BLaER1 treated with 17β-estradiol and CSF1 and Interleukin-3, amounts not matched to agents 10 nM and 100 nM (cell line): ENCODE data around the gene GNAO1.

Experiments used
- H3K27ac ChIP-seq, 11 experiments: shearing (Covaris generic); formaldehyde crosslinking; 2 replicates each; pipeline ENCODE4 v1.8.1; 2022
- H3K27me3 ChIP-seq, 11 experiments: shearing (Covaris generic); formaldehyde crosslinking; 2 replicates each; pipeline ENCODE4 v1.8.1; 2022
- H3K36me3 ChIP-seq, 11 experiments: shearing (Covaris generic); formaldehyde crosslinking; 2 replicates each; pipeline ENCODE4 v1.8.1; 2022
- H3K4me1 ChIP-seq, 10 experiments: shearing (Covaris generic); formaldehyde crosslinking; 2 replicates each; pipeline ENCODE4 v1.8.1; 2022
- H3K4me2 ChIP-seq, 11 experiments: shearing (Covaris generic); formaldehyde crosslinking; 2 replicates each; pipeline ENCODE4 v1.8.1; 2022
- H3K4me3 ChIP-seq, 10 experiments: shearing (Covaris generic); formaldehyde crosslinking; 2 replicates each; pipeline ENCODE4 v1.8.1; 2022
- H3K9ac ChIP-seq, 11 experiments: shearing (Covaris generic); formaldehyde crosslinking; 2 replicates each; pipeline ENCODE4 v1.8.1; 2022
- H3K9me3 ChIP-seq, 11 experiments: shearing (Covaris generic); formaldehyde crosslinking; replicated peaks in 1 of 11; 2 replicates each; pipeline ENCODE4 v1.8.1; 2022
- H4K20me1 ChIP-seq, 11 experiments: shearing (Covaris generic); formaldehyde crosslinking; 2 replicates each; pipeline ENCODE4 v1.8.1; 2022
- Cebpa-rat ChIP-seq, 11 experiments: shearing (Covaris generic); IDR thresholded peaks; 2 replicates each; pipeline ENCODE4 v1.8.1; 2022

Gene GNAO1

GRCh38 chr16:56269811-56270684, 78.8 kb downstream of the GNAO1 start:
- H3K4me3 ChIP-seq = no peak overlapping the region

GRCh38 chr16:56270828-56271227, 79.5 kb downstream of the GNAO1 start:
- Histone ChIP-seq H3K27ac (no peak overlapping the region), H3K9ac (no peak overlapping the region), H3K27me3 (no peaks in the 10 kb centered on the region), H3K36me3 (no peaks in the 10 kb centered on the region), H4K20me1 (no peaks in the 10 kb centered on the region), H3K4me1 (peaks cover 14 to 40% (median 35%) of the 10 kb centered on the region in 10 experiments; a peak in 19 of 20 replicates), H3K4me3 (no peak overlapping the region), H3K4me2 (no peak overlapping the region), H3K9me3 (peaks cover 6 to 23% (median 15%) of the 10 kb centered on the region in 11 experiments; a peak in 18 of 22 replicates)
- TF ChIP-seq Cebpa-rat (IDR thresholded peaks at IDR 0.05) = no peak

More at GRCh38 chr16:56269811-56270684, 78.8 kb downstream of the GNAO1 start:
- no peaks in the 10 kb centered on the region for H3K36me3 ChIP-seq
- H4K20me1 ChIP-seq = no peaks in the 10 kb centered on the region
- H3K4me1 ChIP-seq = peaks cover 14 to 48% (median 37%) of the 10 kb centered on the region in 10 experiments; a peak in 19 of 20 replicates
- peaks cover 6 to 23% (median 15%) of the 10 kb centered on the region in 11 experiments; a peak in 18 of 22 replicates for H3K9me3 ChIP-seq
- peak overlapping the region in 8 of 11 experiments; percentile 5 to 62 (median 52); a peak in 10 of 22 replicates for H3K4me2 ChIP-seq
- no peaks in the 10 kb centered on the region for H3K27me3 ChIP-seq
- no peak overlapping the region for H3K9ac ChIP-seq
- H3K27ac ChIP-seq = no peak overlapping the region
- TF ChIP-seq Cebpa-rat (IDR thresholded peaks at IDR 0.05) = no peak

- H3K9ac ChIP-seq = no peak overlapping the region
- H3K27ac ChIP-seq = no peak overlapping the region
- peaks cover 13 to 26% (median 20%) of the 10 kb centered on the region in 10 experiments; a peak in 17 of 20 replicates for H3K4me1 ChIP-seq
- TF ChIP-seq Cebpa-rat (IDR thresholded peaks at IDR 0.05) = no peak
- peaks cover 6 to 23% (median 15%) of the 10 kb centered on the region in 11 experiments; a peak in 18 of 22 replicates for H3K9me3 ChIP-seq
- peak overlapping the region in 4 of 11 experiments; percentile 7 to 54 (median 21); a peak in 6 of 22 replicates for H3K4me2 ChIP-seq
- H3K4me3 ChIP-seq = no peak overlapping the region
- no peaks in the 10 kb centered on the region for H4K20me1 ChIP-seq
- H3K27me3 ChIP-seq = no peaks in the 10 kb centered on the region
- no peaks in the 10 kb centered on the region for H3K36me3 ChIP-seq
These were observed 81.2 kb downstream of the GNAO1 start for GRCh38 chr16:56272583-56272894.

DNA sequence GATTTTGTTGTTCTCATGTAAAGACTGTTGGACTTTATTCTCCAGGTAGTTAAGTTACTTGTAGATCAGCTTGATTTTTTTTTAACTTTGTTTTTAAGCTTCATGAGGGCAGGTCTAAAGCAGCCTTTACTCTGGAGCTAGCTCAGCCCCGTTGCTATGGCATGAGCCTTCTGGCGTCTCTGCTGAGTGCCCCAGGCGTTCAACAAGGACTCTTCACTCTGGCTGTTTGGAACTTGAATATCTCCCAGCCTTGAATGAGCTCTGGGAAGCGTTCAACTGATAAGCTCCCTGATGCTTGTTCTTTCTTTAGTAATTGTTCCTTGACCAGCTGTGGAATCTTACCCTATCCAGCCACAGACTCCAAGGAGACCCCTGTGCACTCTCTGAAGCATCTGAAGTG, 82.3 kb downstream of the GNAO1 start:
- Histone ChIP-seq H3K9me3 (peaks cover 6 to 23% (median 15%) of the 10 kb centered on the region in 11 experiments; a peak in 18 of 22 replicates), H3K9ac (no peak overlapping the region), H3K27ac (no peak overlapping the region), H3K4me2 (no peak overlapping the region), H3K4me1 (peaks cover 12 to 26% (median 19%) of the 10 kb centered on the region in 10 experiments; a peak in 19 of 20 replicates), H3K36me3 (no peaks in the 10 kb centered on the region), H4K20me1 (no peaks in the 10 kb centered on the region), H3K4me3 (no peak overlapping the region), H3K27me3 (no peaks in the 10 kb centered on the region)
- no peak for TF ChIP-seq Cebpa-rat (IDR thresholded peaks at IDR 0.05)

GRCh38 chr16:56274369-56274768, 83.1 kb downstream of the GNAO1 start:
- Histone ChIP-seq H3K4me1 (peaks cover 12 to 24% (median 19%) of the 10 kb centered on the region in 10 experiments), H3K4me3 (no peak overlapping the region), H3K9me3 (peaks cover 6 to 23% (median 15%) of the 10 kb centered on the region in 11 experiments; a peak in 18 of 22 replicates), H3K27ac (no peak overlapping the region), H4K20me1 (no peaks in the 10 kb centered on the region), H3K9ac (no peak overlapping the region), H3K27me3 (no peaks in the 10 kb centered on the region), H3K36me3 (no peaks in the 10 kb centered on the region), H3K4me2 (no peak overlapping the region)
- TF ChIP-seq Cebpa-rat (IDR thresholded peaks at IDR 0.05) = no peak

GRCh38 chr16:56275076-56275475, 83.8 kb downstream of the GNAO1 start:
- no peaks in the 10 kb centered on the region for H3K27me3 ChIP-seq
- no peak overlapping the region for H3K9ac ChIP-seq
- no peak overlapping the region for H3K27ac ChIP-seq
- no peak overlapping the region for H3K4me2 ChIP-seq
- H3K4me1 ChIP-seq = peaks cover 12 to 23% (median 20%) of the 10 kb centered on the region in 10 experiments
- H3K4me3 ChIP-seq = no peak overlapping the region
- H3K9me3 ChIP-seq = peaks cover 6 to 23% (median 15%) of the 10 kb centered on the region in 11 experiments; a peak in 18 of 22 replicates
- no peaks in the 10 kb centered on the region for H3K36me3 ChIP-seq
- no peaks in the 10 kb centered on the region for H4K20me1 ChIP-seq
- no peak for TF ChIP-seq Cebpa-rat (IDR thresholded peaks at IDR 0.05)

DNA sequence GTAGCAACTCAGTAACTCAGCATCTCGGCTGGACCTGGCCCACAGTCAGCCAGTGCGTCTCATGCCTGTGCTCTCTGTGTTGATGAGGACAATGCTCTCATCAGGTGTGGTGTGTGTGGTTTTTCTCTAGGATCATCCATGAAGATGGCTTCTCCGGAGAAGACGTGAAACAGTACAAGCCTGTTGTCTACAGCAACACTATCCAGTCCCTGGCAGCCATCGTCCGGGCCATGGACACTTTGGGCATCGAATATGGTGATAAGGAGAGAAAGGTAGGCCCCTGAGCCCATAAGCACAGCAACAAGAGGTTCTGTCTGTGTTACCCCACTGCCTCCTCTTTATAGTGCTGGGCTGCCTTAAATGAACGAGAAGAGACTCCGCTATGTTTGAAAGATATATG, 84.5 kb downstream of the GNAO1 start:
- no peak overlapping the region for H3K4me2 ChIP-seq
- H3K9me3 ChIP-seq = peaks cover 6 to 23% (median 15%) of the 10 kb centered on the region in 11 experiments; a peak in 18 of 22 replicates
- H3K9ac ChIP-seq = no peak overlapping the region
- no peak overlapping the region for H3K27ac ChIP-seq
- TF ChIP-seq Cebpa-rat (IDR thresholded peaks at IDR 0.05) = no peak
- H3K4me1 ChIP-seq = peaks cover 12 to 24% (median 20%) of the 10 kb centered on the region in 10 experiments
- no peaks in the 10 kb centered on the region for H3K27me3 ChIP-seq
- H3K4me3 ChIP-seq = no peak overlapping the region
- no peaks in the 10 kb centered on the region for H4K20me1 ChIP-seq
- H3K36me3 ChIP-seq = no peaks in the 10 kb centered on the region

DNA sequence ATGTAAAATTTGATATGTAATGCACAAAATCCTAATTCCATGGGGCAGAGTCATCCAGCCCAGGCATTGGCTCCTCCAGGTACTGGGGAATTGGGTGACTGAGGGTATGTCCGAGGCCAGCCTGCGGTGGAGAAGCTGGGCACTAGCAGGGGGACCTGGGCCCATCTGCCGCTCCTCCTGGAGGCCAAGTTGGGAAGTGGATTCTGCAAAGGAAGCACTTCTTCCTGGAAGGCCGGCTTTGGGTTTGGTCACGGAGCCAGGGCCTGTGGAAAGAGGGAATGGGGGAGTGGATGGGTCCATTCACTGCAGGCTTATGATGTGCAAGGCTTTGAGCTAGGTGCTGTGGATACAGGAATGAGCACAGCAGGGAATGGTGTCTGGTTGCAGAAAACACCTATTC, 85.8 kb downstream of the GNAO1 start:
- no peak overlapping the region for H3K4me2 ChIP-seq
- TF ChIP-seq Cebpa-rat (IDR thresholded peaks at IDR 0.05) = no peak

DNA sequence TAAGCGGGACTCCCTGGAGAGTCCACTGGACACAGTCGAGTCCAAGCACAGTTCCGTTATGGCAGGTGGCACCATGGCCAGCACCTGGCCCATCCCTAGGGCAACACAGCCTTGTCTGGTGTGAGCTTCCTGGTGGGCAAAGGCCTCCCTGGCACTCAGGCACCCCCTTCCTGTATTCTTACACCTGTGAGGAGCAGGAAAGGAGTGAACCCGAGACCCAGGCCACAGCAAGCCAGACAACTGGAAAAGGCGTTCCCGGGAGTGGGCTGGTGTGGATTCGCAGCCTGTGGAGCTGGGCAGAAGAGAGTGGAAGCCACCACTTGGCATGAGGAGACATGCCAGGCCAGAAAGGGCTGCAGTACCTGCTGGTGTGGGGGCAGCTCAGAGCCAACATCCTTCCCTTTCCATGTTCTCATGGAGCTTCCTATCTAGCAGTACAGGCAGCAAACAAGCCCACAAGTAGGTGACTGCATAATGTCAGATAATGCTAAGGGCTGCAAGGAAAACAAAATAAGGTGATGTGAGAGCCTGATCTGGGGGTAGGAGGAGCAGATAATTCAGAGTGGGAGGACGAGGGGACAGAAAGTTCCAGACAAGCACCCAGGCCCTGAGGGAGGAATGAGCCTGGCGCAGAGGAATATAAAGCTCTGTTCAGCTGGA, 87.0 kb downstream of the GNAO1 start:
- H3K27me3 ChIP-seq = no peaks in the 10 kb centered on the region
- peak overlapping the region in 8 of 11 experiments; percentile 44 to 80 (median 63); a peak in 12 of 22 replicates for H3K4me2 ChIP-seq
- TF ChIP-seq Cebpa-rat (IDR thresholded peaks at IDR 0.05) = no peak
- peaks cover 6 to 16% (median 11%) of the 10 kb centered on the region in 11 experiments; a peak in 18 of 22 replicates for H3K9me3 ChIP-seq
- no peaks in the 10 kb centered on the region for H3K36me3 ChIP-seq
- no peak overlapping the region for H3K27ac ChIP-seq
- peaks cover 17 to 47% (median 34%) of the 10 kb centered on the region in 10 experiments for H3K4me1 ChIP-seq
- no peak overlapping the region for H3K4me3 ChIP-seq
- no peak overlapping the region for H3K9ac ChIP-seq
- no peaks in the 10 kb centered on the region for H4K20me1 ChIP-seq

More for the DNA sequence above, 85.8 kb downstream of the GNAO1 start:
- no peak overlapping the region for H3K9ac ChIP-seq
- peaks cover 6 to 23% (median 15%) of the 10 kb centered on the region in 11 experiments; a peak in 18 of 22 replicates for H3K9me3 ChIP-seq
- no peak overlapping the region for H3K27ac ChIP-seq
- H3K36me3 ChIP-seq = no peaks in the 10 kb centered on the region
- no peaks in the 10 kb centered on the region for H4K20me1 ChIP-seq
- no peak overlapping the region for H3K4me3 ChIP-seq
- no peaks in the 10 kb centered on the region for H3K27me3 ChIP-seq
- H3K4me1 ChIP-seq = peaks cover 12 to 34% (median 24%) of the 10 kb centered on the region in 10 experiments
